Measurements from ENCODE around the gene ZNF532.

ZNF532 gene

DNA sequence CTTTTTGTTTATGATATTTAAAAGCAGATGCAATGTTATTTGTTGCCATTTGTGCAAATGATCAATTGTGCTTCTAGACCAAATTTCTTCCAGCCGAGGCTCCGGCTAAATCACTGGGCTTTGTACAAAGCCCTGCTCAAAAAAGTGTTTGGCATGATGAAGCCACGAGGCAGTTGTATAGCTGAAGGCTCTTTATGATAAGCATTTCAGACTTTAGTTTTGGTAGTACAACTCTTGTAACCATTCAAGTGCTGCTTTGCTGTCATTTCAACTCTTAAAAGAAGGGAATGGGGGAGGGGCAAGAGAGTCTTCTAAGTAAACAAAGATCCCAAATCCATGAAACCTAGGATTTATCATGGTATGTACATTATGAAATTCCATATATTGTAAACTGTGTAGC, 3.3 kb upstream of the ZNF532 start:
- TF ChIP-seq, protein P1, sequence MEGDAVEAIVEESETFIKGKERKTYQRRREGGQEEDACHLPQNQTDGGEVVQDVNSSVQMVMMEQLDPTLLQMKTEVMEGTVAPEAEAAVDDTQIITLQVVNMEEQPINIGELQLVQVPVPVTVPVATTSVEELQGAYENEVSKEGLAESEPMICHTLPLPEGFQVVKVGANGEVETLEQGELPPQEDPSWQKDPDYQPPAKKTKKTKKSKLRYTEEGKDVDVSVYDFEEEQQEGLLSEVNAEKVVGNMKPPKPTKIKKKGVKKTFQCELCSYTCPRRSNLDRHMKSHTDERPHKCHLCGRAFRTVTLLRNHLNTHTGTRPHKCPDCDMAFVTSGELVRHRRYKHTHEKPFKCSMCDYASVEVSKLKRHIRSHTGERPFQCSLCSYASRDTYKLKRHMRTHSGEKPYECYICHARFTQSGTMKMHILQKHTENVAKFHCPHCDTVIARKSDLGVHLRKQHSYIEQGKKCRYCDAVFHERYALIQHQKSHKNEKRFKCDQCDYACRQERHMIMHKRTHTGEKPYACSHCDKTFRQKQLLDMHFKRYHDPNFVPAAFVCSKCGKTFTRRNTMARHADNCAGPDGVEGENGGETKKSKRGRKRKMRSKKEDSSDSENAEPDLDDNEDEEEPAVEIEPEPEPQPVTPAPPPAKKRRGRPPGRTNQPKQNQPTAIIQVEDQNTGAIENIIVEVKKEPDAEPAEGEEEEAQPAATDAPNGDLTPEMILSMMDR (IDR thresholded peaks at IDR 0.05; ENCODE audit: low read depth, low read length), result no peak
- DNase-seq (ENCODE audit: extremely low read depth, low read depth), result no peak

DNA sequence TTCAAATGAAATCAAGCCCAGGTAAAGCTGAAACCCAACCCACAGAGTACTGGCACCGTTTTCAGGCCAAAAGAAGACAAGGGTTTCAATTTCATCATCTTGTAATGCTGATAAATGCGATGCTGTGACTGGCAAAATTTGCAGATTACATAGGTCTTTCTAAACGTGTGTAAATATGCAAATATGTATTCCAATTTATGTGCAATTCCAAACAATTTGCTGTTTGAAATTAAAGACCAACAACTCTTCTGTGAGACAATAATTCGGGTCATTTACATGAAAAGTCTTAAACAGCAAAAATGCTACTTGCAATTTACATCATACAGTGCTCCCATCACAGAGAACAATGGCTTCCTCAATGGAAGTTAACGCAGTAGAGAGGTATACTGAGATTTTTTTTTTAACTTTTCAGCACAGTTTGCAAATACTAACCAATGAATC, 2.8 kb upstream of the ZNF532 start:
- TF ChIP-seq, protein P1 (IDR thresholded peaks at IDR 0.05; ENCODE audit: low read depth, low read length), result no peak
- no peak for DNase-seq (ENCODE audit: extremely low read depth, low read depth)

DNA sequence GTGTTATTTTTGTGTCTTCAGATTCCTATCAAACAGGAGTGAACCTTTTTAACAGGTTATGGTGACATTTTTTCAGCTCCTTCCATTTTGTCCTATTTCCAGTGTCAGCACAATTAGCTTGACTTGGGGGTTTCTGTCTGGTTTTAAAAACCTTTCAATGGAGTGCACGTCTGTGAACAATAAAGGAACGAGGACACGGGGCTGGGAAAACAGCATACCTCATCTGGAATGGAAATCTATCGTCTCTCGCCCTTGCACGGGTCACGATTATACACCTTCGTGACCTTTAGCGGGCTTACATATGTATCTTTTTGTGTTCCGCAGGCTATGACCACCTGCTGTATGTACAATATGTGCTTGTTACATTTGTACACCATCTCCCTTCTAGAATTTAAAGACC, 2.3 kb upstream of the ZNF532 start:
- DNase-seq (ENCODE audit: extremely low read depth, low read depth), result no peak
- TF ChIP-seq, protein P1 (IDR thresholded peaks at IDR 0.05; ENCODE audit: low read depth, low read length), result no peak

DNA sequence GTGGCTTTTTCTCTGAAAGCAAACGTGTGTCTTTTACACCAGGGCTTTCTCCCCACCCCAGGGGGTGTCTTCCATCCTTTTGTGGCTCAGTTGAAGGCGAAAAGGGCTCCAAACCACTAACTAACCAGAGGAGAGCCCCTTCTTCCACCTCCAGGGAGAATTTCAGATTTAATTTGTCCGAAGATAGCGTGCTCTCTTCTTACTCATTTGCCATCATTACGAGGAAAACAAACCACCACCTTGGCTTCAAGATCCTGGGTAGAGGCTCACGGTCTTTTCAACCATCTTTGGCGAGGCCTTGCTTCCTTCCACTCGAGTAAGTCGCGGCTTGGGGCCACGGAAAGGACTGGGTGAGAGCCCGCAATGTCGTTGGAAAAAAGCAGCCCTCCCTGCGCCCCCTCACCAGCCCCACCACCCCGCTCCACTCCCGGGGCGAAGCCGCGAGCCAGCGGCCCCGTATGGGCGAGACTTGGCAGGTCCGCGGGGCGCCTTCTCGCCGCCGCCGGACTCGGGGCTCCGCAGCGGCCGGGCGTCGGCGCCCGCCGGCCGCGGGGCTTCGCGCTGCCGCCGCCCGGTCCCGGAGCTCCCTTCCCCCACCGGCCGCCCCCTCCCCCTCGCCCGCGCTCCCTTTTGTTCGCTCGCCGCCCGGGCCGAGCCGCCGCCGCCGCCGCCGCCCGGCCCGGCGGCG, 1.7 kb upstream of the ZNF532 start:
- TF ChIP-seq, protein P1 (IDR thresholded peaks at IDR 0.05; ENCODE audit: low read depth, low read length), result no peak
- DNase-seq (ENCODE audit: extremely low read depth, low read depth), result no peak

DNA sequence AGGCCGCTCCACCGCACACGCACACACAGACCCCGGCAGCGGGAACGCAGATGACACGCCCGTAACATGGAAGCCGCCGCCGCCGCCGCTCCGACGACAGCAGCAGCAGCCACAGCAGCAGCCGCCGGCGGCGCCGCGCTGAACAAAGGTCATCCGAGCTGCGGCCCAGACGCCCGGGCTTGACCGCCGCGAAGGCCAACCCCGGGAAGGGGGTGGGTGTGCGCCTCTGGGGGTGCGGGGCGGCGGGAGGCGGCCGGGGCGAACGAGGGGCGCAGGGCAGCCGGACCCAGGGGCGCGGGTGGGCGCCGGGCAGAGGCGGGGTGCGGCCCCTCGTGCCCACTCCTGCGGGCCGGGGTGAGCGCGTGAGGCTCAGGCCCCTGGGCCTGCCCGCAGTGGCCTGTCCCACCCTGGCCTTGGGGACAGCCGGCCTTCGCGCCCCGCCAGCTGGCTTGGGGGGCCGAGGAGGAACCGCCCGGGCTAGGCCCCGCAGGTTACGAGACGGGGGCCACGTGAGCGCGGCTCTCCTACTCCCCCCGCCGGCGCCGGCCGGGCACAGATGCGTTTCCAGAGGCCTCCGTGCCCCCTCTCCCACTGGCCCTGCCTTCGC, 1.0 kb upstream of the ZNF532 start:
- DNase-seq (ENCODE audit: extremely low read depth, low read depth), result no peak

DNA sequence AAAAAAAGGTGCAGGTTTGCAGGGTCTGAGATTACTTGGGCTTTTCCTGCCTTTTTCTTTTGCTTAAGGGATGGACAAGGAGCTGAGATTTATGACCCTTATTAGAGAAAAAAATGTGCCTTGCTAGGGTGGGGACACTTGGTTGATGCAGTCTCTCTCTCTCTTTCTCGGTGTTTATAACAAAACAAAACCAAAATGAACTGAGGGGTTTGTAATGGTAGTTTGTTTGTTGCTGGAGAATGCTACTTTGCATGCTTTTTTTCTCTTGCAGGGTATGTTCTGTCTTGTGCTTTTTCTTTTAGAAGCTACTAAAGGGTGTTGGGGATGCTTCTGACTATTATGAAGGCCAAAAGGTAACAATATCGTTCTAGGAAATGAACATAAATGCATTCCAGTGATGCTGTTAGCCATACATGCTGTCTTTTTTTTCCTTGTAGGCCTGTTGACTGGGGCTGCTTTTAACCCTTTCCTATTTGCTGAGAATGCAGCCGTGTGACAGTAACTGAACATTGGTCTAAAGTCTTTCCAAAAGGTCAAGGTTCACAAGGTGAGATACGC, 435 bp downstream of the ZNF532 start:
- DNase-seq (ENCODE audit: extremely low read depth, low read depth), result no peak
- TF ChIP-seq, protein P1 (IDR thresholded peaks at IDR 0.05; ENCODE audit: low read depth, low read length), result no peak

More for the DNA sequence above, 1.0 kb upstream of the ZNF532 start:
- TF ChIP-seq, protein P1 (IDR thresholded peaks at IDR 0.05; ENCODE audit: low read depth, low read length), result no peak

DNA sequence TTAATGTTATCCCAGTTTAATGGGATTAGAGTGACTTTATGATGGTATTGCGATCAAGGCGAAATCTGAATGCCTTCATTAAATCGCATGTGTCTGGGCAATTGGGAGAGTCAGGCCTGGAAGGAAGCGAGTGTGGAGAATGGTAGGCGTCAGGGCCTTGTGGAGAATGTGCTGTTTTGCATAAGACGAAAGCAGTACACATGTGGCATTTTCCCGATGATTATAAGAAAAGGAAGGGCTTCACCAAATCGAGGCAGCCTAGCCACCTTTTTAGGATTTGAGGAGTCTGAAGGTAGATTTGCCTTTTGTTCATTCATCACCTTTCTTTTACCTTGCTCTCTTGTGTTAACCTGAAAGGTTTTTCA, 1.0 kb downstream of the ZNF532 start:
- no peak for DNase-seq (ENCODE audit: extremely low read depth, low read depth)
- TF ChIP-seq, protein P1 (IDR thresholded peaks at IDR 0.05; ENCODE audit: low read depth, low read length), result no peak

Measured in AG09319 (cell line).